ENCODE measurements around the gene SPOP.
"Not testable (repeated sequence)": the region's sequence is repeated elsewhere in the genome, so short reads cannot be mapped to it uniquely, and the experiment has no call there.

The SPOP gene

GRCh38 chr17:49578414-49578813, 99.5 kb downstream of the SPOP start:
- Histone ChIP-seq H3K27ac (peak overlapping the region in 2 of 21 experiments; percentile 16 to 30), H3K4me3 (no peak overlapping the region)

DNA sequence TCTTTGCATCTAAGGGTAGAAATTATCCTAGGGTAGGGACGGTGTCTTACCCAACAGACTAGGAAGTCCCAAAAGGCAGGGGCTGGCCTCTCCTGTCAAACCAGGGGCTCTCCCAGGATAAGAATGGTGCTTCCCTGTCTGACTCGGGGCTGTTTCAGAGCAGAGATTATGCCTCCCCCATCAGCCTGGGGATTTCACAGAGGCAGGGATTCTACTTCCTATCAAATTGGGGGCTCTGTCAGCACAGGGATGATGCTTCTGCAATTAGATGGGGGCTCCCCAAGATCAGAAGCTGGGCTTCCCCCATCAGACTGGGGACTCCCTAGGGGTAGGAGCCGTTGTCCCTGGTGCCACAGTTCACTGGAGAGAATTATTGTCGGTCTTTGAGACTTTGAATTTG, 99.9 kb downstream of the SPOP start:
- Histone ChIP-seq H3K27ac (peak overlapping the region in 1 of 21 experiments; percentile 30), H3K4me3 (no peak overlapping the region)

DNA sequence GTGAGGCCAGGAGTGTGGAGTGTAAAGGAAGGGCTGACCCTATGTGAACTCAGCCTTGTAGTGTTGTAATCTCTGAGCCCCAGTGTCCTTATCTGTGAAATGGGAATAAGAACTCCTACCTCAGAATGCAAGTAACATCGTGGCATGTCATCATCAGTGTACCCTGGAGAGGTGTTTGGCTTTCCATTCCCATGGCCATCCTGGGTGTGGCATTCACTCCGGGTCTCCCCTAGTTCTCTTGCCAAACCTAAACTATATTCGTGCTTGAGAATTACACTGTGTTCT, 100.3 kb downstream of the SPOP start:
- peak overlapping the region in 3 of 21 experiments; percentile 11 to 66 (median 62) for H3K27ac ChIP-seq
- peak overlapping the region in 1 of 7 experiments; percentile 54 for H3K4me3 ChIP-seq

DNA sequence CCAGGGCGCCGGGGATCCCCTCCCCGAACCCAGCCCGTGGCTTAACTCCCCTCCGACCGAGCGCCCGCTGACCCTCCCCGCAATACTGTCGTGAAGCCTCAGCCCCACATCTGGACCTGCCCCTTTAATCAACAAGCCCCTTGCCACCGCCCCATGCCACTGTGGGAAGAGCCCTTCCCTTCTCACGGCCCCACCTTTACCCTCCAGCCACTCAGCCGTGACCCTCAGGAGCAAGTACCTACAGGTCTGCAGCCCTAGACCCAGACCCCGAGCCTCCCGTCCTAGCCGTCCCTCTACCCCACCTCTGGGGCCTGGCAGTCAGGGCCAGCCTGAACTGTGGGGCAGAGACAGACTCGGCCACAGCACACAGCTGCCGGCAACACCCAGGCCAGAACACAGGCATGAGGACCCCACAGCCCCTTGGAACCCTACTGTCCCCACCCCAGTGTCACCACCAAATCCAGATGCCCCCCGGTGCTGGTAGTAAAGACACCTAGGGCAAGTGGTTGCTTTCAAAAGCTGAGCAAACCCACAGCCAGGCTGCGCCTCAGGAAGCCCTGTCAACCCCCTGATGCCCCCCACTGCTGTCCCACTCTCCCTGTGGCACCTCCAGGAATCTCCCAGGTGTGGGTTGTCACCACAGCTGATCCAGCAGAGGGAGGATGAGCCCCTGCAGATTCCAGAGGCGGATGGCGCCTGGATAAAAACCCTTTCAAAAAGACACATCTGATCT, 100.8 kb downstream of the SPOP start:
- peak overlapping the region in 9 of 21 experiments; percentile 11 to 77 (median 62) for H3K27ac ChIP-seq
- H3K4me3 ChIP-seq, result peak overlapping the region; percentile 32 to 54 (median 39)

DNA sequence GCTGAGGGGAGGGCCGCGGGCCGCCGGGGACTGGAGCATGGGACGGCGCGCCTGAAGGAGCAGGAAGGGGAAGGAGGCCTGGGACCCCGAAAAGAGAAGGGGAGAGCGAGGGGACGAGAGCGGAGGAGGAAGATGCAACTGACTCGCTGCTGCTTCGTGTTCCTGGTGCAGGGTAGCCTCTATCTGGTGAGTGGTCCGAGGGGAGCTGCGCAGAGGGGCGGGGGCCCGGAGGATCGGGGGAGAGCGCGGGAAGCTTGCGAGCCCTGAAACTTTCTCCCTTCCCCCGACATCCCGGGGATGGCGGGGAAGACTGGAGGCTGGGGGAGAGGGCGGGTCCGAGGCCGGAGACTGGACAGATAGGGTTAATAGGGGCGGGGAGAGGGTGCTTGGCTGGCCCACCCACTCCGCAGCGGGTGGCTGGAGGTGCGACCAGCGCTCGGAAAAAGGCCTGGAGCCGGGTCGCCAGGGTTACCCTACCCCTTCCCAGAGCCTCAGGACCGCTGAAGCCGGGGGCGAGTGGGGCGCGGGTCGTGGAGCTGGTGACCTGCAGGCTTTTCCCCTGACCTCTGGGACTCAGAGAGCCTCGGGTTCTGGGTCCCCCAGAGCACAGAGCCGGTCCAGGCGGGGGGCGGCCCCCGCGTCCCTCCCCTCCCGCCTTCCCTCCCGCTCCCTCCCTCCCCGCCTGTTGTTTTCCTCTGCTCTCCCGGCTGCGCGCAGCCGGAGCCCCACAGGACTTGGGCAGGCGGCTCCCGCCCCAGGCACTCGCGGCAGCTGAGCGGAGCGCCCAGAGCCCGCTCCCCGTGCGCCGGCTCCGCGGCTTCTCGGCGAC, 101.6 kb downstream of the SPOP start:
- peak overlapping the region in 9 of 21 experiments; percentile 11 to 77 (median 62) for H3K27ac ChIP-seq
- peak overlapping the region; percentile 32 to 54 (median 39) for H3K4me3 ChIP-seq

GRCh38 chr17:49575679-49576087, 102.2 kb downstream of the SPOP start, which contains the start of gene NXPH3:
NXPH3 (plus strand) TSS chr17:49575871; CDS start chr17:49576220, 349 bp downstream.
- peak within 1 kb of the TSS in 9 of 21 experiments; percentile 11 to 77 (median 62) for H3K27ac ChIP-seq

GRCh38 chr17:49574945-49575678, 102.8 kb downstream of the SPOP start:
- H3K27ac ChIP-seq, result peak overlapping the region in 2 of 21 experiments; percentile 24 to 28
- H3K4me3 ChIP-seq, result peak overlapping the region in 5 of 7 experiments; percentile 32 to 54 (median 37)

More at GRCh38 chr17:49575679-49576087, 102.2 kb downstream of the SPOP start, which contains the start of gene NXPH3:
- H3K4me3 ChIP-seq, result peak within 1 kb of the TSS; percentile 32 to 54 (median 39)

DNA sequence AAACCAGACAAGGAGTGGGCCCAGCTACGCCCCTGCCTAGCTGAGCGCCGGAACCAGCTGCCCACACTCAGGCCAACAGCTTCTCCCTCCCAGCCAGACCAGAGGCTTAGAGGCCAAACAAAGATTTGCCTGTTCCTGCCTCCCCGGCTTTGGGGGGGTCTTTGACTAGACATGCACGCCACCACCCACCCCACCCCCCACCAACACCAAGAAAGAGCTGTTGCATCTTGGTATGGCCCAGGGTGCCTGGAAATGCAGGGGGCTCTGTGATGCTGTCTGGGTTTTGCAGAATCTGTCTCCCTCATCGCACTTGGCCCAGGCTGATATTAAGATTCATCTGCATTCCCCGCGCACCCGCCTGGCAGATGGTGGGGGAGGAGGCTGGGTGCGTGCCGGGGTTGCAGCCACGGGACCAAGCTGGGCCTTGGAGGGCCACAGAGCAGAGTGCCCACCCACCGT, 103.5 kb downstream of the SPOP start:
- Histone ChIP-seq H3K4me3 (no peak overlapping the region), H3K27ac (no peak overlapping the region)

- Histone ChIP-seq H3K4me3 (no peak overlapping the region), H3K27ac (no peak overlapping the region)
Measured at GRCh38 chr17:49573510-49574322, 104.2 kb downstream of the SPOP start.

GRCh38 chr17:49572806-49573420, 105.0 kb downstream of the SPOP start:
- Histone ChIP-seq H3K27ac (no peak overlapping the region), H3K4me3 (no peak overlapping the region)

DNA sequence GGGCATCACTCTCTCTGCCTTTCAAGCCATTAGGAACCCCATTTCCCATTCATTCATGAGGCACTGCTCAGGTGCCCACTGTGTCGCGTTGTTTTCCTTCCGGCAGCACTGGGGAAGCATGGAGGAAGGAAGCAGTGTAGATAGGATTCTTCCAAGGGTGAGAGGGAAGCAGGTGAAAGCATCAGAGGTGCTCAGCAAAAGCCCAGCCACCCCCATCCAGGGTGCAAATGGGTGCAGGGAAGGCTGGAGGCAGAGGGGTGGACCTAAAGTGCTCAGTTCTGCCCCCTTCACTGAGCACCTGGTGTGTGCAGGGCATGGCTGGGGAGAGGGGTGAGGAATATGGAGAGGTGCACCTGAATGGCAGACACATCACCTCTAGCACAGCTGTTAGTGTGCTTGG, 105.7 kb downstream of the SPOP start:
- Histone ChIP-seq H3K27ac (no peak overlapping the region), H3K4me3 (no peak overlapping the region)

DNA sequence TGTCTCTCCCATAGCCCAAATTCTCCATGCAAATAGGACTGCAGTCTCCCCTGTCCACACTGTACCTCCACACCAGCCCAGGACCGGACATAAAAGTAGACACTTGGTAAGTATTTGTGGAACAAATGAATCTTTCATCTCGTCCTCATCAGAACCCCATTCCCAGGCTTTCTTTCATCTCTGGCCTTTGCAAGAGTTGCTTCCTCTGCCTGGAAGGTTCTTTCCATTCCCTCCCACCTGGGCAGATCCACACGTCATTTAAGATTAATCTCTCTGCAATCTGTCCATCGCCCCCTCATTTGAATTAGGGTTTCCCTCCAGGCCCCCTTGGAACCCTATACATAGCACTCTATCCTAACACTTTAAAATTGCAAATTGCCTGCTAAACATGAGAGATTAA, 106.1 kb downstream of the SPOP start:
- Histone ChIP-seq H3K4me3 (no peak overlapping the region), H3K27ac (no peak overlapping the region)

DNA sequence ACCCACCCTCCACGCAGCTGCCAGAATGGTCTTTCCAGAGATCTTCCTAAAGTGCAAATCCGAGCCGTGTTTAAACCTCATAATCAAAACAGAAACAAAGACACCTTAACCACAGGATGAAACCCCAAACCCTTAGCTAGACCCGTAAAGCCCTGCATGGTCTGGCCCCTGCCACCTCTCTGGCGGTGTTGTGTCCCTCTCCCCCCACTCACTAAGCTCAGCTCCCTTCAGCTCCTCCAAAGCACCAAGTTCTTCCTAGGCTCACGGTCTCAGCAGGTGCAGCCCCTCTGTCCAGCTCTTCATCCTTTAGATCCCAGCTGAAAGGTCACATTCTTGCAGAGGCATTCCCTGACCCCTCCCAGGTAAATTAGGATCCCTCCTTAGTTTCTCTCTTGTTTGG, 106.6 kb downstream of the SPOP start:
- Histone ChIP-seq H3K27ac (no peak overlapping the region), H3K4me3 (no peak overlapping the region)

DNA sequence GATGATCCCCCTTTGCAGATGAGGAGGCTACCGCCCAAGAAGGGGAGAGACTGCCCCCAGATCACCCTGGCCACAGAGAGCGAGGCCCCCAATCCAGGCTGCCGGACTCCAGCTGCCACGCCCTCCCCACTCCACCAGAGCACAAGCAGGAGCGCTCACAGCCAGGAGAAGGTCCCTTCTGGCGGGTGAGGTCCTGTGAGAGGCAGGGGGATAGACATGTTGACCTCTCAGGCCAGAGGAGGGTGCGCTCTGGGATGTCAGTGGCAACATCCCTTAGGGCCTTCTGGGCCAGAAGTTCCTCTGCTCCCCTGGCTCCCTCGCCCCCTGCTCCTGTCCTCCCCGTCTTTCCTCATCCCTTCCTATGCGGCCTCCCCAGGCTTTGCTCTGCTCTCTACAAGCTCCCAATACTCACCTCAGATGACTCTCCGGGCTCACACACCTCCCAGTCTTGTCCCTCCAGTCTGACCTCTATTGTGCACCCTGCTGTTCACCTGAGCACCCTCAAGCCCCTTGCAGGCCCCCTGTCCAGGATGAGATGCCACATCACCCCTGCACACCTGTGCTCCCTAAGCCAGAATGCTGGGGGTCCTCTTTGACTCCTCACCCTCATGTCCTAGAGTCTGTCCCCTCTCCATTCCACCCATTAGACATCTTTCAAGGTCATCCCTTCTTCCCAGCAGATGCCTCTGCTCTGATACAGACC, 107.2 kb downstream of the SPOP start:
- H3K27ac ChIP-seq, result no peak overlapping the region
- no peak overlapping the region for H3K4me3 ChIP-seq

- not testable (repeated sequence) for H3K27ac ChIP-seq, H3K4me3 ChIP-seq
Measured at GRCh38 chr17:49568695-49569047, 109.2 kb downstream of the SPOP start.

GRCh38 chr17:49567871-49568694, 109.8 kb downstream of the SPOP start:
- H3K27ac ChIP-seq, result peak overlapping the region in 2 of 21 experiments; percentile 18 to 35

DNA sequence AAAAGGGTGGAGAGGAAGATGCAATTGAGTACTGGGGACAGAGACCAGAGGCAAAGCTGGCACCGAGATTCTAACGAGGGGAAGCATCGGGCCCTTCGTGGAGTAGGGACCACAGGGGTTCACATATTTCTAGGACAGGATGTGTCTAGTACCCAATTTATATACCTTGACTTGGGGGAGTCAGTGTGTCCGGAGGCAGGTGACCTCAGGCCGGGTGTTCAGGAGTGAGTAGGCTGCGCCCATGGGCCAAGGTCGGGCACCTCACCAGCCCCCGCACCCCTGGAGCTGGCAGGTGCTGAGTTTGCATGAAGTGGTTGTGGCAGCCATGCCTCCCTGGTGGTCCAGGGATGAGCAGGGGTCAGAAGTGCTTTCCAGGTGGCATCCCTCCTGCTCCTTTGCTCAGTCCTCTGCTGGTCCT, 110.8 kb downstream of the SPOP start:
- peak overlapping the region in 1 of 21 experiments; percentile 19 for H3K27ac ChIP-seq

More at GRCh38 chr17:49567871-49568694, 109.8 kb downstream of the SPOP start:
- H3K4me3 ChIP-seq, result peak overlapping the region in 6 of 7 experiments; percentile 4 to 44 (median 18)

More for the DNA sequence above, 110.8 kb downstream of the SPOP start:
- no peak overlapping the region for H3K4me3 ChIP-seq
